ENCODE results near the gene IL6ST. TPM values are rescaled to one million over a fixed set of nuclear protein-coding genes. Genes with fewer than 3 reads are reported as not detected.

Gene IL6ST
- total RNA-seq, 1 donor from 2014 or later: 164 TPM

- peak; percentile 72 for DNase-seq
Measured at GRCh38 chr5:55895346-55895745, 99.4 kb downstream of the IL6ST start.

- no peak for DNase-seq
Measured at GRCh38 chr5:55894135-55894534, 100.6 kb downstream of the IL6ST start.

- DNase-seq: peak; percentile 74
Measured at GRCh38 chr5:55892479-55892878, 102.3 kb downstream of the IL6ST start.

DNA sequence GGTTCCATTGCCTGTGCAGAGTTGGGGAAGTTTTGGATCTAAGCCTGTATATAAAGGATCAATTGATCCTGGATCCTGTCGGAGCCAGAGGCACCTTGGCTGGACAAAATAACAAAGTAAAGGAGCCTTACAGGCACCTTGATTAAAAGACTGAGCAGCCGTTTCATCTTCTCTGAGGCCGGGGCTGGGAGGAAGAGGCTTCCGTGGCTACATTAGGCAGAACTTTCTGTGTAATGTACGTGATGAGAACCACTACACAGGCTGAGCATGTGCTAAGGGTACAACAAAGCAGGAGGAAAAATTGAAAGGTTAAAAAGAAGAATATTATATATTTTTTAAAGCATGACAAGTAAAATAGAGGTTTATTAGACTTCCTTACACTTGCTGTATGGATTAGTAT, 106.6 kb downstream of the IL6ST start:
- DNase-seq: no peak

- DNase-seq: no peak
Measured at GRCh38 chr5:55885359-55885758, 109.4 kb downstream of the IL6ST start.

Small RNA genes within 50 kb of the gene (small RNA-seq; reads per million reads assigned to genes)
- not detected for gene AC016596.1 (ENCODE audit: low replicate concordance)
- gene RF01210 (ENCODE audit: low replicate concordance): not detected

Other genes with a start within 250 kb of the IL6ST start
- 13.2 TPM for gene IL31RA, start 143.6 kb downstream of the IL6ST start, total RNA-seq
- gene ANKRD55, start 238.4 kb upstream of the IL6ST start, total RNA-seq: 0.30 TPM

Data from skin of body (tissue), 3 donors.